RWPE2 (cell line): ENCODE results near the gene ADAMTS6.

Source experiments
- ATAC-seq: fragments of 200-7000 bp; cut with Tn5 transposase; 3 replicates; pipeline ENCODE4 v1.9.1; 2021; ENCODE audit warnings: low read depth
- DNase-seq: peaks from one replicate; pipeline ENCODE4 v3.0.0-alpha.2; 2020; ENCODE audit warnings: low spot score
- H3K27ac ChIP-seq: fragments of 450-650 bp; 2 replicates; pipeline ENCODE4 v1.5.1; 2017; ENCODE audit warnings: mild to moderate bottlenecking; ENCODE audit not compliant: poor library complexity, severe bottlenecking
- H3K27me3 ChIP-seq: fragments of 250-450 bp; sonication (Bioruptor Pico); 2 replicates; pipeline ENCODE4 v1.5.1; 2021; ENCODE audit warnings: mild to moderate bottlenecking, moderate library complexity; ENCODE audit not compliant: insufficient read depth, poor library complexity, severe bottlenecking
- H3K36me3 ChIP-seq: fragments of 250-450 bp; sonication (Bioruptor Pico); 2 replicates; pipeline ENCODE4 v1.5.1; 2020; ENCODE audit warnings: low read depth, mild to moderate bottlenecking, moderate library complexity
- H3K4me1 ChIP-seq: fragments of 250-450 bp; sonication (Bioruptor Pico); 2 replicates; pipeline ENCODE4 v1.5.1; 2021; ENCODE audit warnings: mild to moderate bottlenecking, moderate library complexity; ENCODE audit not compliant: insufficient read depth, poor library complexity, severe bottlenecking
- H3K4me3 ChIP-seq: fragments of 250-450 bp; sonication (Bioruptor Pico); 2 replicates; pipeline ENCODE4 v1.5.1; 2021; ENCODE audit warnings: mild to moderate bottlenecking, moderate library complexity; ENCODE audit not compliant: severe bottlenecking
- H3K9me3 ChIP-seq: fragments of 250-450 bp; sonication (Bioruptor Pico); 2 replicates; pipeline ENCODE4 v1.5.1; 2021; ENCODE audit warnings: mild to moderate bottlenecking, moderate library complexity; ENCODE audit not compliant: severe bottlenecking
- CTCF ChIP-seq: fragments of 450-650 bp; IDR thresholded peaks from one replicate; pipeline ENCODE4 v1.5.1; 2017; ENCODE audit warnings: mild to moderate bottlenecking, moderate library complexity; ENCODE audit not compliant: poor library complexity, severe bottlenecking

The ADAMTS6 gene

GRCh38 chr5:65113771-65114170 lies 367.9 kb downstream of the ADAMTS6 start:
- no peak for DNase-seq
- no peak for ATAC-seq
- Histone ChIP-seq H3K27me3 (no peaks in the 10 kb centered on the region), H3K4me1 (peaks cover 3% of the 10 kb centered on the region), H3K27ac (no peak overlapping the region), H3K9me3 (peaks cover 13% of the 10 kb centered on the region), H3K36me3 (no peaks in the 10 kb centered on the region), H3K4me3 (no peak overlapping the region)
- TF ChIP-seq CTCF = no peak

GRCh38 chr5:65111961-65112658 lies 369.6 kb downstream of the ADAMTS6 start:
- Histone ChIP-seq H3K27ac (no peak overlapping the region), H3K9me3 (peaks cover 2% of the 10 kb centered on the region), H3K4me3 (no peak overlapping the region), H3K27me3 (no peaks in the 10 kb centered on the region), H3K4me1 (peaks cover 3% of the 10 kb centered on the region), H3K36me3 (no peaks in the 10 kb centered on the region)
- no peak for ATAC-seq
- TF ChIP-seq CTCF = no peak
- DNase-seq = no peak

GRCh38 chr5:65108786-65109743 lies 372.7 kb downstream of the ADAMTS6 start:
- peak; percentile 61; the same call in 1 of the 3 replicates for ATAC-seq
- Histone ChIP-seq H3K27ac (no peak overlapping the region), H3K36me3 (no peaks in the 10 kb centered on the region), H3K9me3 (no peaks in the 10 kb centered on the region), H3K4me1 (peaks cover 3% of the 10 kb centered on the region), H3K4me3 (no peak overlapping the region), H3K27me3 (no peaks in the 10 kb centered on the region)
- TF ChIP-seq CTCF = no peak
- DNase-seq = no peak

GRCh38 chr5:65105301-65105700 lies 376.4 kb downstream of the ADAMTS6 start:
- H3K4me3 ChIP-seq = no peak overlapping the region
- DNase-seq (no peak), ATAC-seq (no peak)
- H3K27me3 ChIP-seq = no peaks in the 10 kb centered on the region
- no peaks in the 10 kb centered on the region for H3K9me3 ChIP-seq
- H3K27ac ChIP-seq = no peak overlapping the region
- TF ChIP-seq CTCF = no peak
- H3K4me1 ChIP-seq = peaks cover 3% of the 10 kb centered on the region
- H3K36me3 ChIP-seq = no peaks in the 10 kb centered on the region
